KMS-11 (cell line): ENCODE data around the gene RGS5.

Source experiments
- H2AFZ ChIP-seq: fragments of 200-600 bp; sonication (generic); 2 replicates; pipeline ENCODE4 v1.6.1; 2016; ENCODE audit warnings: antibody characterized with exemption, mixed run types, low read depth
- H3K27ac ChIP-seq: fragments of 200-600 bp; sonication (generic); 2 replicates; pipeline ENCODE4 v1.6.1; 2016; ENCODE audit warnings: mild to moderate bottlenecking, mixed run types
- H3K27me3 ChIP-seq: fragments of 200-600 bp; sonication (generic); 2 replicates; pipeline ENCODE4 v1.6.1; 2017; ENCODE audit warnings: mild to moderate bottlenecking, low read depth, mixed run types, moderate library complexity; ENCODE audit not compliant: insufficient read depth
- H3K36me3 ChIP-seq: fragments of 200-600 bp; sonication (generic); 2 replicates; pipeline ENCODE4 v1.6.1; 2017; ENCODE audit warnings: mild to moderate bottlenecking, mixed run types; ENCODE audit not compliant: insufficient read depth
- H3K4me1 ChIP-seq: fragments of 200-600 bp; sonication (generic); 2 replicates; pipeline ENCODE4 v1.6.1; 2016; ENCODE audit warnings: mild to moderate bottlenecking, low read depth, mixed run types; ENCODE audit not compliant: poor library complexity, severe bottlenecking
- H3K4me2 ChIP-seq: fragments of 200-600 bp; sonication (generic); 2 replicates; pipeline ENCODE4 v1.7.0; 2016; ENCODE audit warnings: mild to moderate bottlenecking, mixed run types
- H3K4me3 ChIP-seq: fragments of 200-600 bp; sonication (generic); IDR thresholded peaks from 2 replicates; pipeline ENCODE4 v1.6.1; 2017; ENCODE audit warnings: low read depth, low read length, mixed read lengths; ENCODE audit not compliant: insufficient read depth
- H3K79me2 ChIP-seq: fragments of 200-600 bp; sonication (generic); 2 replicates; pipeline ENCODE4 v1.6.1; 2016; ENCODE audit warnings: low read depth, mixed run types; ENCODE audit not compliant: insufficient read depth
- H3K9ac ChIP-seq: fragments of 200-600 bp; sonication (generic); 2 replicates; pipeline ENCODE4 v1.6.1; 2016; ENCODE audit warnings: mild to moderate bottlenecking, mixed run types
- H4K20me1 ChIP-seq: fragments of 200-600 bp; sonication (generic); 2 replicates; pipeline ENCODE4 v1.6.1; 2016; ENCODE audit warnings: mild to moderate bottlenecking, mixed run types; ENCODE audit not compliant: insufficient read depth
- CTCF ChIP-seq: fragments of 200-600 bp; sonication (generic); conservative IDR thresholded peaks from 2 replicates; pipeline ENCODE4 v1.6.1; 2017; ENCODE audit warnings: low read depth, mild to moderate bottlenecking, antibody characterized with exemption, low read length, moderate library complexity, mixed read lengths

RGS5 gene

DNA sequence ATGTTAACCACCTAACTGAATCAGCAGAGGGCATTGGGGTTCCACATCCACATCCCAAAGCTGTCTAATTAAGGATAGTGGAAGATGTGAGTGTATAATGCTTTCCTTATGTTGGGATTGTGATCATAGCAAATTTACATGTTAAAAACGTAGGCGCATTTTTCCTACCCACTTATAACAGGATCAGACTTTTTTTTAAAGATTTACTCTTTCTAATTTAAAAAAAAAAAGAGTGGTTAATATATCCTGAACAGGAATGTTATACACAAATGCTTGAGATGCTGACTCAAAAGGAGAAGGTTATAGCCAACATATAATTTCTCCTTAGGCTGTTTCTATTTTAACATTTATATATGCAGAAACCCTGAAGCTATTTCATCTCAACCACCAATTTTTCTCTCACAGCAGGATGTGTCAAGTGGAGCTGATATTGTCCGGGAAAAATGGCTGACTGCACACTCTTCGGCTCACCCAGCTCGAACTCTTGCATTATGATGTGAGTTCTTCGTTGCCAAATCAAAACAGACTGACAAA, 40.3 kb downstream of the RGS5 start:
- no peak overlapping the region for H3K9ac ChIP-seq
- no peak for TF ChIP-seq CTCF
- H3K4me3 ChIP-seq, result no peak overlapping the region
- H3K27ac ChIP-seq, result no peak overlapping the region
- no peaks in the 10 kb centered on the region for H3K4me1 ChIP-seq
- H3K36me3 ChIP-seq, result no peaks in the 10 kb centered on the region
- no peaks in the 10 kb centered on the region for H4K20me1 ChIP-seq
- no peak overlapping the region for H3K4me2 ChIP-seq
- H3K27me3 ChIP-seq, result no peaks in the 10 kb centered on the region
- no peak overlapping the region for H2AFZ ChIP-seq
- H3K79me2 ChIP-seq, result no peaks in the 10 kb centered on the region

DNA sequence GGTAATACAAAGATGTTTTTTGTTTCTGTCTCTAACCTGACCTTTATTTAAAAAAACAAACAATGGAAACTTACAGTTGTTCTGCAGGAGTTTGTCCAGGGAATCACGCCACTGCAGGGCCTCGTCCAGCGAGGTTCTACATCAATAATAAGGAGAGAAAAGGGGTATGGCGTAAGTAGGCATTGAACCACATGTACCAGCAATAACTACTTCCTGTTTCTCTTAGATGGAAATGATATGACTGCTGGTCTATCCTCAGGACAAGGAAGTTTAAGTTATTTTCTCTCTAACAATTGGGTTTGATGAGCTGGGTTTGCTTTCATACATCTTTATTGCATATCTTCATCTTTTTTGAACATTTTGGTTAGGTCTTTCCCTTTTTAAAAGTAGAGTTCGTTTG, 40.9 kb downstream of the RGS5 start:
- Histone ChIP-seq H4K20me1 (no peaks in the 10 kb centered on the region), H3K27me3 (no peaks in the 10 kb centered on the region), H3K79me2 (no peaks in the 10 kb centered on the region), H2AFZ (no peak overlapping the region), H3K4me3 (no peak overlapping the region), H3K36me3 (no peaks in the 10 kb centered on the region), H3K4me1 (no peaks in the 10 kb centered on the region), H3K27ac (no peak overlapping the region), H3K4me2 (no peak overlapping the region), H3K9ac (no peak overlapping the region)
- TF ChIP-seq CTCF, result no peak

- H2AFZ ChIP-seq, result no peak overlapping the region
- H3K4me3 ChIP-seq, result no peak overlapping the region
- no peak for TF ChIP-seq CTCF
- no peaks in the 10 kb centered on the region for H3K36me3 ChIP-seq
- no peaks in the 10 kb centered on the region for H3K27me3 ChIP-seq
- no peak overlapping the region for H3K9ac ChIP-seq
- no peaks in the 10 kb centered on the region for H4K20me1 ChIP-seq
- H3K27ac ChIP-seq, result no peak overlapping the region
- H3K4me1 ChIP-seq, result no peaks in the 10 kb centered on the region
- H3K79me2 ChIP-seq, result no peaks in the 10 kb centered on the region
- H3K4me2 ChIP-seq, result no peak overlapping the region
Observed at GRCh38 chr1:163161337-163161736, 41.4 kb downstream of the RGS5 start.

GRCh38 chr1:163155606-163156005, 47.1 kb downstream of the RGS5 start:
- no peak overlapping the region for H2AFZ ChIP-seq
- H3K4me3 ChIP-seq, result no peak overlapping the region
- H4K20me1 ChIP-seq, result no peaks in the 10 kb centered on the region
- H3K36me3 ChIP-seq, result no peaks in the 10 kb centered on the region
- no peak for TF ChIP-seq CTCF
- no peaks in the 10 kb centered on the region for H3K4me1 ChIP-seq
- no peaks in the 10 kb centered on the region for H3K27me3 ChIP-seq
- no peak overlapping the region for H3K9ac ChIP-seq
- H3K4me2 ChIP-seq, result no peak overlapping the region
- no peaks in the 10 kb centered on the region for H3K79me2 ChIP-seq
- no peak overlapping the region for H3K27ac ChIP-seq
